ENCODE measurements around the gene COMMD1.
A peak's percentile ranks its signal among the peaks of the same experiment; 100 is the strongest.
"Not testable (repeated sequence)": the region's sequence is repeated elsewhere in the genome, so short reads cannot be mapped to it uniquely, and the experiment has no call there.

Gene COMMD1

DNA sequence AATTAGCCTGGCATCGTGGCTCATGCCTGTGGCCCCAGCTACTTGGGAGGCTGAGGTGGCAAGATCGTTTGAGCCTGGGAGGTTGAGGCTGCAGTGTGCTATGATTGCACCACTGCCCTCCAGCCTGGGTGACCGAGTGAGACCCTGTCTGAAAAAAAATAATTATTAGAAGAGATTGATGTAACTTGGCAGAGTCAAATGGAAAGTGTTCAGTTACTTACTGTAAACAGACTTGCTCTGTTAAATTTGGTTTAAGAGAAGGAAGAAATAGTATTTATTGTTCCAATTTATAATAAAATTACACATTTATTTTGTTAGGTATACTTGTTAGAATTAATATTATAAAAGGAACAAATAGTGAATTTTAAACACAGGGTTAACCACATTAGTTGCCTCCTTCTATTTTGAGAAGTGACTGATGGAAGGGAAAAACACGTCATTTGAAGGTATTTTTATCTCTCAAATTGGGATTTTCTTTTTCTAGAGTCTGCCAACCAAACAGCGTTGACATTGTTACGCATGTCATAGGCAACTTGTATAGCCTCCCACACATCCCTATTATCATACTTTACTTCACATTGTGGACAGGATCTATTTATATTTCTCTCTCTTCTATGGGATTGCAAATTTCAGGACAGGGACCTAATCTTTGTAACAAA, 171.6 kb downstream of the COMMD1 start:
- DNase-seq = no peak

DNA sequence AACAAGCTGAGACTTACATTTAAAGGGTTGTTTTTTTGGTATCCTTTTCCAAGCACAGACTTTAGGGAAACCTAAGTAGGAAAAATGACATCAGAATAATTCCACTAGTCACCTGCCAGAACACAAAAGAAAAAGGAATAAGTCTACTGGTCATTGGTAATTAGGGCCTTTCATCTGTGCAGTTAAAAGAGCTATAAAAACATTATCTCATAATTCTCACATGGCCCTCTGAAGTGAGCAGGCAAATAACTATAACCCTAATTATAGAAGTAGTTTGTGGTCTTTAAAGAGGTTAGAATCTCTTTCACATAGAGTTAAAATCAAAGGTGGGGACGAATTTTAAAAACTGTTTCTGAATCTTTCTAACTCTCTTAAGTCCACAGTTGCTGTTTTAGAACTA, 179.3 kb downstream of the COMMD1 start:
- peak in 1 of 2 experiments; percentile 5 for DNase-seq

DNA sequence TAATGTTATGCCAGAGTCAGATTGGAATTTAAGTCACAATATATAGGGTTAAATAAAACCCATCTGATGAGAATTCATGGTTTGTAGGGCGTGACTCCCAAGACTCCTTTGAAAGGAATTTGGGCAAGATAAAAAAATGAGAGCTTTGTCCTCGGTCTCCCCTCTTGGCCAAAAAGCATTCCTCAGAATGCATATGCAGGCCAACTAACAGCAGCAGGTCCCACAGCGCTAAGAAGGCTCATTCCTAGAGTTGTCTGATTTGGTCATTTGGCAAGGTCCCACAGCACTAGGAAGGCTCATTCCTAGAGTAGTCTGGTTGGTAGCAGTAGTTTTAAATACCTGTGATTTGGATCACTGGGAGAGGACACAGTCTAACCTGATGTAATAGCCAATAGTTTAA, 184.2 kb downstream of the COMMD1 start:
- DNase-seq = no peak

DNA sequence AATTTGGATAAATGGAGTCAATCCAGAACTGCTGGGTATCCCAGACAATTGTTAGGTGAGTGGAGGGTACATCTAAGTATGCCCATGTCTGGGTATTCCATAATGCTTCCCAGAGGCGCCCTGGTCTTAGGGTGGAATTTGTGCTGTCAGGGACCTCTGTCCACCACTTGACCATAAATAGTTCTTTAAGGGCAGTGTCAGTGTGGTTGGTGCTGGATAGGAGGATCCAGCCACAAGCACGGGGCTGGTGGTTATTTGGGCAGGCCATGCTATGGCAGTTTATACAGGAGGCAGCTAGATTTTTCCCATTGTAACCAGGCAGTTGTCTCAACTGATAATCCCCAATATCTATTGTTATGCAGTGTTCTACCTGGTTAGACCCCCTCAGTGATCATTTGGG, 186.0 kb downstream of the COMMD1 start:
- DNase-seq = no peak

DNA sequence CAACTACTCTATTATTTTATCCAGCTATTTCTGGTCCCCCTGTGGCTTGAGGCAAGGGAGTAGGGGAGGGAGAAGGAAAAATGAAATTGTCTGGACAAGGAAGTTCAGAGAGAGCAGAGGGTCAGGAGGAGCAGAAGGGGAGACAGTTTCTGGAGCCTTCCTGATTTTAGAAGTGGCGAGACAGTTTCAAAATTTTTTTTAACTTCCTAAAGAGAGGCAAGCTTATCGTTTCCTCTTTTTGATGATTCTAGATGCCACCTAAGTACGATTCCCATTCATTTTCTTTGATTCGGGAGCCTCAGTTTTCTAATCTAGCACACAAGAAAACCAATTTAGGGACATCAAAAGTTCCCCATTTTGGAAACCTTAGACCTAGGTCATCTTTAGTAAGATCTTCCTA, 193.6 kb downstream of the COMMD1 start:
- DNase-seq = no peak

DNA sequence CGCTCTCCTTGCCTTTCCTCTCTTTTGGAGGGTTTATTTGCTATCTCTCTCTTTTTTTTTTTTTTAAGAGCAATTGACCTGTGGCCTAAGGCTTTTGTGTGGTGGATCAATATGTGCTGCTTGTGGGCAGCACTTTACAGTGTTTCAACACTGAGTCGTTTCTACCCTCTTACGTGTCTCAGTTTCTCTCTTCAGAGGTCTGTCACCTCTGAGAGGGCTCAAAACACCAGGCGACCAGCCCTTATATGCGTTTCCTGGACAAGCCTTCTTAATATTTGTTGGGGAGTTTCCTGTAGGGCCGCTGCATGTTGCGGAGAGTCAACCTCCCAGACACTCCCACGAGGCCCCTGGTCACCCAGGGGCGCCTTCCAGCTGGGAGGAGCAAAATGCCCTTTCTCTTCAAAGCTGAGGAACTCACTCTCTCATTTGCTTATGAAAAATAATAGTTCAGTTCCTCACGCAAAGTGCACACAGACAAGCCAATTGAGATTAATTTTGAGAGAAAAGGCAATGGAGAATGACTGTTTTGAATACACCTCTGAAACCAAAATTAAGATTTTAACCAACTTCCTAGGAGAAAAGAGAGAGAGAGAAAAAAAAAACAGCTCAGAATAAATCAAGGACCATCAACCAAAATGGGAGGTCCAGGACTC, 194.2 kb downstream of the COMMD1 start:
- no peak for DNase-seq

DNA sequence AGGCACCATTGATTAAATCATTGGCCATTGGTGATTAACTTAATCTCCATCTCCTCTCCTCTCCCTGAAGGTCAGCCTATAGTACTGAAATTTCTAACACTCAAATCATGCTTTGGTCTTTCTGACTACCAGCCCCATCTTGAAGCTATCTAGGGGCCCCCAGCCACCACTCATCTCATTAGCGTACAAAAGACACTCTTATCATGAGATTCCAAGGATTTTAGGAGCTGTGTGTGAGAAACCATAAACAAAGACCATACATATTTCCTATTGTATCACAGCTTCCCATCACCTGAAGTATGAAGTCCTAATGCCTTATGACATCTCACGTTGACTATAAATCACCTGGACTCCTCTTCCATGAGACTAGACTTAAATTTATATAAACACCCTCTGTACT, 196.4 kb downstream of the COMMD1 start:
- DNase-seq = no peak

DNA sequence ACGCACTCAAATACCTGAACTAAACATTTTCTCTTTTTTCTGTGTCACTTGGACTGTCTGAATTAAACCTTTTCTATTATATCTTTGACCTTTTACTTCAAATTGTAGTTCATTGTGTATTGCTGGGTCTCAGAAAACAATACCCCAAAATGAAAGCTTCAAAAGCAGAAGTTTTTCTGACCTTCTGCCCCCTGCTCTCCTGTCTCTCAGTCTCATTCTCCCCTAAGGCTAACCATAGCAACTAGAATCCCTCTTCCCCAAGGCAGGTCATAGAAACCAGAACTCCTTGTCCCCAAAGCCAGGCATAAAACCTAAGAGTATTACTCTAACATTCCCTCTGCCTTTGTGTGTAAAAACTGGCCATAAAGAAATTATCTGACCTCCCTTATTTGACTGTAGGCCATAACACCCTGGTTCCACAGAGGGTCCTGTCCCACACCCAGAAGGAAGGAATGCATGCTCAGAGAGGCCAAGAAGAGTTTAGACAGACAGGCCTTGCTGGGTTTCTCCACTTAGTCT, 197.0 kb downstream of the COMMD1 start:
- DNase-seq = no peak

DNA sequence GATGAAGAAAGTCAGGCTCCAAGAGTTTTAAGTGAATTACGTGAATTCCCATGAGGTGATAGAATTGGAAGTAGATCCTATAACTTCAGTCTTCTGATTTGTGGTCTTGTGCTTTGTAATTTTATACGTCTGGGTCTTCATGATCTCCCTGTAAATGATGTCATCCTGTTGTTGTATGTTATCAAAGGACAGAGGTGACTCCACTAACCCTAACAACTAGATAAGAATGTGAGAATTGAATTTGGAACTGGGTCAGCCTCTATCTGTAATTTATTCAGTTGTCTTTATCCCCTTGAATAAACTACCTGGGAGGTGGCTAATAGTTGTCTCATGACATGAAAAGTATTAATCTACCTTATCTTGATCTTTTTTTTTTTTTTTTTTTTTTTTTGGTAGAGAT, 204.1 kb downstream of the COMMD1 start:
- no peak for DNase-seq

DNA sequence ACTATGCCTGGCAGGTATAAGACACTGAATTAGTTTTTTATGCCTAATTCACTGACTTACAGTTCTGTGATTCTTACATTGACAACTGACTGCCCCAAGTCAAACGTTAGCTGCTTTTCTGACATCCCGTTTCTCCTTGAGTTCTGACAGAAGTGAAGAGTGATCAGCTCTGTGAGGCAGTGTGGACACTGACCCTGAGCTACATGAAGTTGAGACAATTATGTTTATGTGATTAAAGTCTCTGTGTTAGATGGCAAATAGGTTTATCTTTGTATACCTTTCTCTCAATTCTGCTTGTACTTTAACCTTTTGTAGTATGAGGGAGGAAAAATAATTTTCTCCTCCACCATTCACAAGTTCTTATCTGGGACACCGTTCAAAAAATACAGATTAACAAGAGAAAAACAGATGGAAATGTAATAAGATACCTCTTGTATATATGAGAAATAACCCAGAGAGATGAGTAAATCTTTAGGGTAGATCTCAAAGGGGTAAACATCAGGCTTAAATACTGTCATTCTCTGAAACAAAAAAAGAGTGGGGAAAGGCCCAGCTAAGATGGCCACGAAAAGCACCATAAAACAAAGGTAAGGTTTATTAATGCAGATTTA, 205.0 kb downstream of the COMMD1 start:
- DNase-seq = no peak

DNA sequence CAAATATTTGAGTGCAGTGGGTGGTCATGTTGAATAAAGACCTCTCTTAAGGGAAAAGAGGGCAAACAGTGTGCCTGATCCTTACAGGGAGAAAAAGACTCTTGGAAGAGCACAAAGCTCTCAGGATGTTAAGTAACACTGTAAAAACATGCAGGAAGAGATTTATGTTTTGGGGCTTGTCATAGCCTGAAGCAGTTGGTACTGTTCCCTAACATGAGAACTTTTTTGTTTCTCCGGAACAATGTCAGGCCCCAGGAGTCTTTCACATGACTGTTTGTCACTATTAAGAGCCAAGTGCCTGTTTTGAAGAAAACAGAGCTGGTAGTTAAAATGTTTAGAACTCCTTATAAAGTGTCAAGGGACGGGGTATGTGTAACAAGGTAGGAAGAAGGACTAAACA, 206.7 kb downstream of the COMMD1 start:
- DNase-seq = no peak

DNA sequence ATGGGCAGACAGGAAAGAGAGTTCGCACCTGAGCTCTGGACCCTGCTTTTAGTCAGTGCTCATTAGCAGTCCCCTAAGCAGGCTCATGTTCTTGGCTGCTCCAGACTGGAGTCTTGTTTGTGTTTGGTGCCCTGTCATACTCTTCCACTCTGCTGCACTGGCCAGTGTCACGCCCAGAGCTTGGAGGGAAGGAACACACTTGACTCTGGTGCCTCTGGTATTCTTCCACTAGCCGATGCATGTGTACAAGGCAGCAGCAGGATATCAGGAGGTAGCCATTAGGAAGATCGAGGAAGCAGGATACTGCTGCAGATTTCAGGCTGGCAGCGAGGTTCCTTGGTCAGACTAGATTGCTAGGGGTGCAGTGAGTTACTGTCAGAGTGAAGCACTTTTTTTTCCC, 209.1 kb downstream of the COMMD1 start:
- no peak for DNase-seq

DNA sequence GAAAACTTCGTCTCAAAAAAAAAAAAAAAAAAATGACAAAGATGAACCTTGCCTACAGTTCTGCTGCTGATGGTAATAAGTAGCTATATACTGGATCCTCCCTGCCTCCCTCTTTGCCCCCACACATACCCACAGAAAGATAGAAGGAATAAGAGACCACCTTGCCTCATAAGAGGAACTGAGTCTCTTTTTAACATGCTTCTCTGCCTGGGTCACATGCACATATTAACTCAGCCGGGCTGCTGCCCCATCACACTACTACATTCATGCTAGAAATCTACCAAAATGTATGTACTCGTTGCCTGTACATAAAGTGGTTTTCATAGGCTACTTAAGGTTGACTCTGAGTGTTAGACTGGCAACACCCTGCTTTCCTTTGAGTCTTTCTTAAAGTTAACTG, 211.5 kb downstream of the COMMD1 start:
- DNase-seq = no peak

DNA sequence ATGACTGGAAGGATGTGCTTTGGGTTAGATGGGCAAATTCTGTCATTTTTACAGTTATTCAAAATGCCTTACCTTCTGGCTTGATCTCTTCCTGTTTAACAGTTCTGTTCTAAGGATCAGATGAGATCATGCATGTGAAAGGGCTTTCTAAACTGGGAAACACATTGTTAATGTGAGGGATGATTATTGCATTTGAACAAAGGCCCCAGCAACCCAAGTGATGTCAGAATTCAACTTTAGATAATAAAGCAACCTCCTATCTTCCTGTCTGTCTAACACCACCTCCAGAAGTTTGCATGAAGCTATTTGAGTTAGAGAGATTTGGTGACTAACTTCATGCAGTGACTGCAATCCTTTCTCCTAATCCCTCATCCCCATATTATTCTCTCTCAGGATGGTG, 212.7 kb downstream of the COMMD1 start:
- DNase-seq = no peak

DNA sequence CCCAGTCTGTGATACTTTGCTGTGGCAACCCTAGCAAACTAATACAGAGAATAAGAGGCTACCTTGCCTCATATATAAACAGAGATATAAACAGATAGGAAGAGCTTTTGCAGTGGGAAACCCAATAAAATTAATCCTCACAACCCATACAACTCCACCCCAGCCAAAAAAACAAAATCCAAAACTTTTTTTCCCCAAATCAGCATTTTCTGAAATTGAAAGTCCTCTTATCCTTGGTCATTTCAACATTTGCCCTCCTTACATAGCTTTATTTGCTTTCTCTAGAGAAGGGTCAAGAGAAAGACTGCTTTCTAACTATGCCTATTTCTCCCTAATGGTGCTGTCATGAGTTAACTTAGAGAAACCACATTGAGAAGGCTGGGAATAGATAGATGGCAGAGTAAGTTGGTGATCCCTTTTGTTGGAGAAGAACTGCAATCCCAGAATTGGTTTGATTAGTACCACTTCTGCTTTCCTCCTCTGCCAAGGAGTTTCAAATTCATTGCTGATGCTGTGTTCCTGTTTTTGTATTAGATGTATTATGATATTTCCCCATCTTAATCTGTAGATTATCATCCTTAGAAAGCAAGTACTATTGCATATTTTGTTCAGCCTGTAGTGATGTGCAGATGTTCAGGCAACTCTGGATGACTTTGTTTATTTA, 214.0 kb downstream of the COMMD1 start:
- DNase-seq = no peak

DNA sequence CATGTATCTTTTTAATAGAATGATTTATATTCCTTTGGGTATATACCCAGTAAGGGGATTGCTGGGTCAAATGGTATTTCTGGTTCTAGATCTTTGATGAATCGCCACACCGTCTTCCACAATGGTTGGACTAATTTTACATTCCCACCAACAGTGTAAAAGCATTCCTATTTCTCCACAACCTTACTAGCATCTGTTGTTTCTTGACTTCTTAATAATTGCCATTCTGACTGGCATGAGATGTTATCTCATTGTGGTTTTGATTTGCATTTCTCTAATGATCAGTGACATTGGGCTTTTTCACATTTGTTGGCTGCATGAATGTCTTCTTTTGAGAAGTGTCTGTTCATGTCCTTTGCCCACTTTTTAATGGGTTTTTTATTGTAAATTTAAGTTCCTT, 220.8 kb downstream of the COMMD1 start:
- DNase-seq = not testable (repeated sequence)

DNA sequence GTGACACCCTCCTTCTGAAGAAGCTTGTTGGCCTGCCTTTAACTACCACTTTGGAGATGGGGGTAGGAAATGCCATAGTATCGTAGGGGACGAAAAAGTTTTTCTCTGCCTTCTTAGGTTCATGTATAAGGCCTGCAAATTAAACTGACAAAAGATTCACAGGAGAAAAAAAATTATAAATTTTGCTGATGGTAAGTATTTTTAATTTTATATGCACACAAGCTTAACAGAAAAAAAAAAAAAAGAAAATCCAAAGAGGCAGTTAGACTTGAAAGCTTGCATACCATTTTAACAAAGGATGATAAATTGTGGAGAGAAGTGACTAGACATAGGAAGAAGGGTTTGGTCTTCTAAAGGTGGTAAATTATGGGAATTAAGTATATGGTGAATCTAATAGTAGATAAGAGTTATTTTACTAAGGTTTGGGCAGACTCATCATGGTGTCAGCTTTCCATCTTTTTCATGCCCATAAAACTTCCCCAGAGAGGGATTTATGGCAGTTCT, 227.9 kb downstream of the COMMD1 start:
- DNase-seq = no peak

DNA sequence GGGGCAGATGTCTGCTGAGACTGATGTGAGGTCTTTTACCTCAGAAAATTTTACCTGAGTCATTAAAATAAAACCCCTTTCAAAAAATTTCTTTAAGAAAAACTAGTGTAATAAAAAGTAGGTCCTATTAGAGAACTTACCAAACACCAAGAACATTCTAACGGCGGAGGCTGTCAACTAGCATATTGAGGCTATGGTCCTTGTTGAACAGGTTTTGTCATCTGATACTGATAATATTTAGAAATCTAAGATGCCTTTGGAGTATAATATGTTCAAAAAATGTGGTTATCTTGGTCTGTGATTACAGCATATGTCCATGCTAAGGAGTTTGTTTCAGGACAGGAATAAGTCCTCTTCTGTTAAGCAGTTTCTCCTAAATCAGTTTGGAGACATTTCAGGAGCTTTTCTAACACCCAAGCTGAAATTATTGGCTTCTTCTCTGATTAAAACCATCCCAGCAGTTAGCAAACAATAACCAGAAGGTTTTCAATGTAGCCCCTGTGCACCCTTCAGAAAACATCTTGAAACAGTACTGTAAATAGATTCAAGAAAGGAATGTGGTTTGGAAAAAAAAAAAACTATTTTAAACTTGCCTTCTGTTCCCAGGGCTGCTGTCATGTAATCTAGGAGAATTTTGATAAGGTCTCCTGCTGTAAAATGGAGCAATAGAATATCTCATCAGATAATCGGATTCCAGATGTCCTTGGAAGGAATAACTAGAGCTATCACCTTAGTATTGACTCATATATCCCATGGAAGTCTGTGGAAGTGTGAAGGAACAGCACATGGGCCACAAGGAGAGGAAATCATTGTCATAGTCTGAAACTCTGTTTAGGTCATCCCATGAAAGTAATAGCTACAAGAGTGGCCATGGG, 231.7 kb downstream of the COMMD1 start:
- no peak for DNase-seq

DNA sequence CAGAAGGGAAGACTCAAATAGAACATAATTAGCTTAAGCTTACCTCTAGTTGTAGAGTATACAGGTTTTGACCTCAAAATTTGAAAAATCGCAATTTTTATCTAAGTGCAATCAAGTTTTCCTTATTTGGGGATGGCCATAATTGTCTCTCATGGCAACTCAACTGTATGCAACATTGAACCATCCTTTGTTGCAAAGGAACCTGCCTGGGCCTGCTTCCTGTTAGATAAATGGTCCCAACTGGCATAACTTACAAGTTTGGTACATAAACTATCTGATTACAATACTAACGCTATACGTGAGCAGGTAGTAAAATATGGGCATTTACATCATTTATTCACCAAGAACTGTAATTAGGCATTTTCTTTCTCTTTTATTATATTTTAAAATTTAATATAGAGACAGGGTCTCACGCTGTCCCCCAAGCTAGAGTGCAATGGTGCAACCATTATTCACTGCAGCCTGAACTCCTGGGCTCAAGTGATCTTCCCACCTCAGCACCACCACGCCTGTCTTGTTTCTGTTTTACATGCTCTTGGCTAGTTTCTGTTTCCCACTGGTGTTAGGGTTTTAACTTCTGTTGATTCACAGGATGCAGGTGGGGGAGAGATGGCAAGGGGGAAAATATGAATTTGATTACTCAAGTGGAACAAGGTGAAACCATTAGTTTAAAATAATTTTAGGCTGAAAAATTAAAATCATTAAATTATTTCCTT, 235.1 kb downstream of the COMMD1 start:
- peak in 1 of 2 experiments; percentile 13 for DNase-seq

DNA sequence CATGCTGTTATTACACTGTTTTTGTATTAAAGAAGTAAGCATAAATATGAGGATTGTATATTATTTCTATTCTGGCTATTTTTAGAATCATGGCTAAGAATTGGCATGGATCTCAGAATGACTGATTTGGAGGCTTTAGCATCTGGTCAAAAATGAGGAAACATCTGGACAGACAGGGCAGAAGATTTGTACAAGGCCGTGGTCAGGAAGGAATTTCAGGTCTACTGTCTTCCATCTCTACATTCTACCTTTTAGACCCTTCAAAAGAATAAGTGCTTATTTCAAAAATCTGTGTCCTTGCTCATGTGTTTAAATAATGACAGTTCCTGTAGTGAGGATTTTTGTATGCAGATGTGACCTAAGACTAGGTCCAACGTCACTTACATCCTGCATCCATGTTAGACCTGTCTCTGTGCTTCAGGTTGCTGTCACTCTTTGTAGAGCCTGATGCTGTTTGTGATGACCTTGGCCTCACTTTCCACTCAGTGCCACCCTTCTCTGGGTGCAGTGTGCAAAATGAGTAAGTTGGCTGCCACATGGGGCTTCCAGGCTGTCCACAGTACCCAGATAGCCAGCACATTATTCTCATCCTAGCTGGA, 235.8 kb downstream of the COMMD1 start:
- DNase-seq = no peak

DNA sequence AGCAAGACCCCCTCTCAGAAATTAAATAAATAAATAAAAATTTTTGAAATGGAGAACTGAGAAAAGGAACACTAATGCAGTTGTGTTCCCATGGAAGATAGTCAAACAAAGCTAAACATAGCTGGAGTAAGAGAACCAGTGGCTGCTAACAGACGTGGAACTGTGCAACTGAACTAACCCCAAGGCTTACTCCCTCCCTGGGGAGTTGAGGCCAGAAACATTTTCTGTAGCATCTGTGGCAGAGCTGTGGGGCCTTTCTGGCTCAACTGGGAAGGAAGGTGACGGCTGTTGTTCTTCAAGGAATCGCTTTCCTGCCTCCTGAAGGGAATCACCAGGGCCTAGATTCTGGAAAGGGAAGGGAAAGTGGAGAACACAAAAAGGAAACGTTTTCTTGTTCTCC, 236.6 kb downstream of the COMMD1 start:
- no peak for DNase-seq

Measured in NCI-H2081 (cell line).